ENCODE data around the gene IL5.
A peak's percentile ranks its signal among the peaks of the same experiment; 100 is the strongest.
"Not testable (repeated sequence)": the region's sequence is repeated elsewhere in the genome, so short reads cannot be mapped to it uniquely, and the experiment has no call there.

Gene IL5

GRCh38 chr5:132530946-132531345 is 12.4 kb downstream of the IL5 start:
- no peak for DNase-seq (ENCODE audit: low read depth in 4 of 4, low spot score in 1 of 4)

GRCh38 chr5:132528866-132529634 is 14.3 kb downstream of the IL5 start:
- DNase-seq (ENCODE audit: low read depth in 4 of 4, low spot score in 1 of 4), result no peak

DNA sequence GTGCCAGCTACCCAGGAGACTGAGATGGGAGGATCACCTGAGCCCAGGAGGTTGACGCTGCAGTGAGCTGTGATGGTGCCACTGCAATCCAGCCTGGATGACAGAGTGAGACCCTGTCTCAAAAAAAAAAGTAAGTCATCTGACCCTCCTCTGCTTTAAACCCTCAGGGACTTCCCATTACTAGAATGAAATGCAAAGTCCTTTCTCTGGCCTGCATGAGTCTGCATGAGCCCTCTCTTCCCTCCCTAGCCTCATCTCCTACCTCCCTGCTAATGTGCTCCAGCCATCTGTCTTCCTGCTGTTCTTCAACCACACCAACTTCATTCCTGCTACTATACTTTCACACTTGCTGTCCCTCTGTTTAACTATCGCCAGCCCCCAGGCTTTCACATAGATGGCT is 15.3 kb downstream of the IL5 start:
- DNase-seq (ENCODE audit: low read depth in 4 of 4, low spot score in 1 of 4), result no peak

DNA sequence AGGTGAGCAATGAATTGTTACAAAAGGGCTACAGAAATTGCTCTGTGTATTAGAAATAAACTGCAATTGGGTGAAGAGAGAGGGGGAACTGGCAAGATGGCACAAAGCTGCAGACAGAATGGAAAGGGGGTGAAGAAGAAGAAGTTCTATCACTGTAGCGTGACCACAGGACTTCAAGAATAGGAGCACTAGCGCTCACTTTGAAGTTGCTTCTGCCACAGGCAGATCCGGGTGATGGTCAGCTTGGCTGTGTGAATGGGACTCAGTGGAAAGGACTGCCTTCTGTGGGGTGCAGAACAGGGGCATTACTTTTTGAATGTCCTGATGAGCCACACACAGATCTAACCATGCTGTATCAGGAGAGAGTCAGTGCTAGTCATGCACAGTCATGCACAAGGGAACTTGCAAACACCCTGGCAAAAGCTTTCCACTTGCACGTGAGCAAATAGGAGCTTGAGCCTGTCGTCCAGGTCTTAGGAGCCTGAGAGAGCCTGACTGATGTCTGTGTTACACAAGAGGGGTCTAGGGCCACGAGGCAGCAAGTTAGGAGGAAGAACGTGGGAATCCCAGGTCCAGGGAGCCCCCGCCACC is 16.3 kb downstream of the IL5 start:
- DNase-seq (ENCODE audit: low read depth in 4 of 4, low spot score in 1 of 4), result no peak

GRCh38 chr5:132526290-132526973 is 16.9 kb downstream of the IL5 start:
- DNase-seq (ENCODE audit: low read depth in 4 of 4, low spot score in 1 of 4), result peak in 2 of 4 experiments; percentile 13 to 30

GRCh38 chr5:132525299-132525724 is 18.0 kb downstream of the IL5 start:
- no peak for DNase-seq (ENCODE audit: low read depth in 4 of 4, low spot score in 1 of 4)

DNA sequence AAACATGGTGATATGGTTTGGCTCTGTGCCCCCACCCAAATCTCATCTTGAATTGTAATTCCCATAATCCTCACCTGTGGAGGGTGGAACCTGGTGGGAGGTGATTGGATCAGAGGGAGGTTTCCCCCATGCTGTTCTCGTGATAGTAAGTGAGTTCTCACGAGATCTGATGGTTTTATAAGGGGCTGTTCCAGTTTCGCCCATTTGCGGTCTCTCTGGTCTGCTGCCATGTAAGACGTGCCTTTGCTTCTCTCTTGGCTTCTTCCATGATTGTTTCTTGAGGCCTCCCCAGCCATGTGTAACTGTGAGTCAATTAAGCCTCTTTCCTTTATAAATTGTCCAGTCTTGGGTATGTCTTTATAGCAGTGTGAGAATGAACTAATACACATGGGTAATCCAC is 18.4 kb downstream of the IL5 start:
- not testable (repeated sequence) for DNase-seq (ENCODE audit: low read depth in 4 of 4, low spot score in 1 of 4)

GRCh38 chr5:132522067-132522466 is 21.3 kb downstream of the IL5 start:
- DNase-seq (ENCODE audit: low read depth in 4 of 4, low spot score in 1 of 4), result not testable (repeated sequence)

DNA sequence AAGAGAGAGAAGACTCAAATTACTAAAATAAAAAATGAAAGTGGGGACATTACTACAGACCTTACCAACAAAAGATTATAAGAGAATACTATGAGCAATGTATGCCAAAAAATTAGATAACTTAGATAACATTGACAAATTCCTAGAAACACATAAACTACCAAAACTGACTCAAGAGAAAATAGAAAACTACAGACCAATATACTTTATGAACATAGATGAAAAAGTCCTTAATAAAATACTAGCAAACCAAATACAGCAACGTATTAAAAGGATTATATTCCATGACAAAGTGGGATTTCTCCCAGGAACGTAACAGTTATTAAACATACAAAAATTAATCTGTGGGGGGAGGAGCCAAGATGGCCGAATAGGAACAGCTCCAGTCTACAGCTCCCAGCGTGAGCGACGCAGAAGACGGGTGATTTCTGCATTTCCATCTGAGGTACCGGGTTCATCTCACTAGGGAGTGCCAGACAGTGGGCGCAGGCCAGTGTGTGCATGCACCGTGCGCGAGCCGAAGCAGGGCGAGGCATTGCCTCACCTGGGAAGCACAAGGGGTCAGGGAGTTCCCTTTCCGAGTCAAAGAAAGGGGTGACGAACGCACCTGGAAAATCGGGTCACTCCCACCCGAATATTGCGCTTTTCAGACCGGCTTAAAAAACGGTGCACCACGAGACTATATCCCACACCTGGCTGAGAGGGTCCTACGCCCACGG is 29.5 kb downstream of the IL5 start:
- not testable (repeated sequence) for DNase-seq (ENCODE audit: low read depth in 4 of 4, low spot score in 1 of 4)

DNA sequence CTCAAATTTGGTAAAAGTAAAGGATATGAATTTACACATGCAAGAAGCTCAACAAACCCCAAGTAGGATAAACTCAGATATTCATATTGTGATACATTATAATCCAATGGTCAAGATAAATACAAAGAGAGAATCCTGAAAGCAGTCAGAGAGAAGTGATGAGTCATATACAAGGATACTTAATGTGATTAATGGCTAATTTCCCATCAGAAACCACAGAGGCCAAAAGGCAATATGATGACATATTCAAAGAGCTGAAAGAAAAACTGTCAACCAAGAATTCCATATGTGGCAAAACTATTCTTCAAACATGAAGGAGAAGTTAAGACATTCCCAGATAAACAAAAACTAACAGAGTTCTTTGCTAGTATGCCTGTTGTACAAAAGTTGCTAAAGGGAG is 33.2 kb downstream of the IL5 start:
- no peak for DNase-seq (ENCODE audit: low read depth in 4 of 4, low spot score in 1 of 4)

GRCh38 chr5:132506094-132506692 is 37.1 kb downstream of the IL5 start:
- DNase-seq (ENCODE audit: low read depth in 4 of 4, low spot score in 1 of 4), result no peak

GRCh38 chr5:132505641-132506040 is 37.7 kb downstream of the IL5 start:
- no peak for DNase-seq (ENCODE audit: low read depth in 4 of 4, low spot score in 1 of 4)

- DNase-seq (ENCODE audit: low read depth in 4 of 4, low spot score in 1 of 4), result no peak
Measured at GRCh38 chr5:132504746-132505145, 38.6 kb downstream of the IL5 start.

- DNase-seq (ENCODE audit: low read depth in 4 of 4, low spot score in 1 of 4), result no peak
Measured at GRCh38 chr5:132503244-132503643, 40.1 kb downstream of the IL5 start.

DNA sequence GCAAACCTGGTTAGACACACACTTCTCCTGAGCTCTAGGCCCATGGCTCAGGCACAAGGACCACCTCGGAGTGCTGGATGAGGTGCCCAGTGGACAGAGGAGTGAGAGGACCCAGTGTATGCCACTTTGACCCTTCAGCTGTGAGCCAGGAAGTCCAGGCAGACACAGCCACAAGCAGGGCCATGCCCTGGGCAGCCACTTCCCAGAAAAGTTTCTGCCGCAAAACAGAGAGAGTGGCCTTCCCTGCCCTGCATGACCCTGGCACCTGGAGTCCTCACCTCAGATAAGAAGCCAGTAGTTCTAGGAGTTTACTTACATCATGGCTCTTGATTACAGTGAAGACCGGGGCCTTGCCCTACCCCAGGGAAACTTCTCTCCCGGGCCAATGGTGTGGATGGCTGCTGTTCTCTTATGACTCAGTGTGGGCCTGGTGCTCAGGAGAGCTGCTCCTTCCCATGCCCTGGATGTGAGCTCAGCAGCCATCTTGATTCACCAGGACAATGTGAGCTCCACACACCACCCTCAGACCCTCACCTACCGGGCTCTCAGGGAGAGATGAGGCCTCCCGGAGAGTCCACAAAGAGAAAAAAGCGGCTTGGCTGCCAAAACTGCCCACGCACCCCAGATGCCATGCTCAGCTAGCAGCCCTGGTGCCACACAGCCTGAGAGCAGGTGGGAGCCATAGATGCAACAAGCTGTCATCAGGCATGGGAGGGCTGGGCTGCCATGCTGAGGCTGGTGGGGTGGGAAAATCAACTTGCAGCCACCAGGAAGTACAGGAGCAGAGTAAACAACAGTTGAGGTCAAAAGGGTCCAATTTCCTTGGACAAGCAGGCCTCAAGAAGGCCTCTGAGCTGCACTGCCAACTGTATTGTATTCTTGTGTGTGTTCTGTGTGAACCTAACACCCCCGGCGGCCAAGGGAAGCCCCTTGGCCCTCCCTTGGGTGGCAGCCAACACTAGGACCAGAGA is 41.1 kb downstream of the IL5 start:
- DNase-seq (ENCODE audit: low read depth in 4 of 4, low spot score in 1 of 4), result no peak

GRCh38 chr5:132501629-132501956 is 41.7 kb downstream of the IL5 start:
- no peak for DNase-seq (ENCODE audit: low read depth in 4 of 4, low spot score in 1 of 4)

DNA sequence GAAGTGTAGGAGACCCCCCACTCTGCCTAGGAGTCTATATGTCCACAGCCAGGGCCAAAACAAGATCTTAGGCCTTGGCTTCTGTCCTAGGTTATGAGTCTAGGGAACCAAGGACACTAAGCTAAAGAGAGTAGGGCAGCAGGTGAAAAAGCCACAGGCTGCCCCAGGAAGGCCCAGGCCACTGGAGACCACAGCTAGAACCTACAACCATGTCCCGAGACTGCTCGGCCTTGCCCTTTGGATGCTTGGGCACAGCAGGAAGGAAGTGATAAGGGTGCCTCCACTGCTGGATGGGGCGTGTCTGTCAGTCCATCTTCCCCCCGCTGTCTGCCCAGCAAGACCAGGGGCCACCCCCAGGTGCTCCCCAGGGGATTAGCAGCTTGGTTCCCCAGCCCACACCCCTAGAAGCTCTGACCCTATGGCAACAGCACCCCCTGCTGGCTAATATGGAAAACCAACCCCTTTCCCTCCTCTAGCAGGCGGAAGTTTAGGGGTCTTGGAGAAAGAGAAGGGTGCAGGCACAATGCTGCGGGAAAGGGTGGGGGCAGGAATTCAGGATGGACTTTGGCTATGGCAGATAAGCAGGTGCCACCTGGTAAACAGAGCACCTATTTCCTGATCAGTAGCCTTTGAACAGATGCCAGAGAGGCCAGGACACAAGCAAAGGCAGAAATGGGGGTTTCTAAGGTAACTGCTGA is 42.2 kb downstream of the IL5 start:
- DNase-seq (ENCODE audit: low read depth in 4 of 4, low spot score in 1 of 4), result peak in 3 of 4 experiments; percentile 57 to 69 (median 65)

DNA sequence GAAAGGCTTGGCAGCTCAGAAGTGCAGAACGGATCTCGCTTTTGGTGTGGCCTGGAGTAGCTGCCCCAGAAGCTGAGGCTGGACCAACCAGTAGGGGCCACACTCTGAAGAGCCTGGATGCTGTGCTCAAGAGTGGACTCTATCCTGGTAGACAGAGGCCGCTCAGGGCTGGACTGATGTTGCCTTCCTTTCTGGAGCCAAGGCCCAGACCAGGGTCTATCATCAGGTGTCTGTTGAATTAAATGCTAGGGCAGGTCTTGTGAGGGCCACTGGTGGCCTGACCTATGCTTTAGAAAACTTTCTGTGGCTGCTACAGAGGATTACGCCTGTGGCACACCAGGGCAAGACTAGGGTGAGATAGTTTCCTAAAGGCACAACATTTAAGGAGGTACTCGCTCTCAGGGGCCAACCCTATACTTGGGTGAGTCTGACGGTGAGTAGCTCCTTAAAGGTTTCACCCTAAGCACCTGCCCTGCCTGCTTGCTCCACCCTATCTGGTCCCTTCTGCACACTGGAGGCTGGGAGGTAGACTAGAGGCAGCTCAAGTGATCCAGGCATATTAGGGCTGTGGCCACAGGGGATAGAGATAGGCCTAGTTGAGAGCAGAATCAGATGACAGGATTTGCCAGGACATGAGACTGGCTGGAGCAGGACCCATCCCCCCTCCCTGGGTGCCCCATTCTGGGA is 42.9 kb downstream of the IL5 start:
- DNase-seq (ENCODE audit: low read depth in 4 of 4, low spot score in 1 of 4), result no peak

All from stimulated activated CD4-positive, alpha-beta T cell treated with anti-CD3 and anti-CD28 coated beads, Interleukin-1b, Interleukin-23, amount 100 ng/mL, for 24 hours (primary cell).